HepG2 (cell line): ENCODE measurements around the gene S100A9.

Source experiments
- CEBPB ChIP-seq: IDR thresholded peaks from 2 replicates; pipeline ENCODE4 v1.6.1; 2011; ENCODE audit warnings: low read depth, low read length, improper control_type of control experiment, borderline replicate concordance
- EED ChIP-seq: sonication (generic); formaldehyde crosslinking; IDR thresholded peaks from 2 replicates; pipeline ENCODE4 v1.5.0; 2020; ENCODE audit warnings: mild to moderate bottlenecking, missing genetic modification reagents
- ETV6 ChIP-seq: sonication (generic); formaldehyde crosslinking; conservative IDR thresholded peaks from 2 replicates; pipeline ENCODE4 v1.4.0; 2020; ENCODE audit warnings: missing genetic modification reagents
- HNRNPH1 ChIP-seq: fragments of 200-400 bp; formaldehyde crosslinking; optimal IDR thresholded peaks from 2 replicates; pipeline ENCODE3; 2017; ENCODE audit warnings: mild to moderate bottlenecking, low read depth, low read length
- KLF15 ChIP-seq: sonication (generic); formaldehyde crosslinking; IDR thresholded peaks from 2 replicates; pipeline ENCODE4 v1.8.1; 2023; ENCODE audit warnings: borderline replicate concordance, mild to moderate bottlenecking, inconsistent platforms, missing genetic modification reagents, mixed read lengths
- KLF16 ChIP-seq, 2 experiments: sonication (generic) in 1 of 2; formaldehyde crosslinking in 1 of 2; IDR thresholded peaks; 2 replicates each; pipeline versions ENCODE4 v1.6.1 to v1.8.0; 2016 to 2023; ENCODE audit warnings: missing genetic modification reagents in 2 of 2, missing compliant biosample characterization in 1 of 2
- POLR2AphosphoS5 ChIP-seq: IDR thresholded peaks from 2 replicates; pipeline ENCODE4 v1.6.1; 2012; ENCODE audit warnings: low read depth, low read length
- RAD51 ChIP-seq: fragments of 450-650 bp; IDR thresholded peaks from 2 replicates; pipeline ENCODE4 v1.6.1; 2016; ENCODE audit warnings: borderline replicate concordance
- SP4 ChIP-seq: sonication (generic); formaldehyde crosslinking; IDR thresholded peaks from 2 replicates; pipeline ENCODE4 v1.8.1; 2023; ENCODE audit warnings: mild to moderate bottlenecking, missing genetic modification reagents
- TCF12 ChIP-seq, 2 experiments: fragments of 450-650 bp in 1 of 2; sonication (generic) in 1 of 2; formaldehyde crosslinking in 1 of 2; IDR thresholded peaks; 2 replicates each; pipeline versions ENCODE4 v1.6.1 to v1.8.0; 2017 to 2022; ENCODE audit warnings: antibody characterized with exemption in 1 of 2, mild to moderate bottlenecking in 1 of 2, missing genetic modification reagents in 1 of 2, moderate library complexity in 1 of 2
- ZBTB1 ChIP-seq: sonication (generic); formaldehyde crosslinking; IDR thresholded peaks from 2 replicates; pipeline ENCODE4 v1.4.0; 2020; ENCODE audit warnings: missing genetic modification reagents, borderline replicate concordance
- TF ChIP-seq, protein P1 (sequence below): sonication (generic); formaldehyde crosslinking; IDR thresholded peaks from 2 replicates; pipeline ENCODE4 v1.4.0; 2020; ENCODE audit warnings: mild to moderate bottlenecking, missing genetic modification reagents
- TF ChIP-seq, protein P2 (sequence below): sonication (generic); formaldehyde crosslinking; IDR thresholded peaks from 2 replicates; pipeline ENCODE4 v1.5.0; 2020; ENCODE audit warnings: mild to moderate bottlenecking, missing genetic modification reagents, moderate library complexity
- TF ChIP-seq, protein P3 (sequence below): sonication (generic); formaldehyde crosslinking; IDR thresholded peaks from 2 replicates; pipeline ENCODE4 v1.8.0; 2022; ENCODE audit warnings: mild to moderate bottlenecking, missing genetic modification reagents; ENCODE audit not compliant: insufficient replicate concordance

DNA sequence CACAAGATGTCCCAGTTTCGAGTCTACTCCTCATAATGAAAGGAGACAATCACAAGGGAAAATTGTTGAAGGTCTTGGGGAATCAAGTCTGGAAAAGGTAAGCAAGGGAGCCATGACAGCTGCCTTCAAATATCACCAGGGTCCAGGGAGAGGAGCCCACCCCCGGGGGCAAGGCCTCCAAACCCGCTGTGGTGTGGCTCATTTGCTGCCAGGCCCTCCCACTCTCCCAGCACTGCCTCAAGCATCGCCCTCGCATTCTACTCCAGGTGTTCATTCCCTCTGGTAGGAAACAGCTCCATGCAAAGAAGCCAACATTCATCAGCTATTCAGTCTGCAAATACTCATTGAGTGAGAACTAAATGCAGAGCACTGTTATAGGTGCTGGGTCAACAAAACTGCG, 8.6 kb downstream of the S100A9 start:
- TF ChIP-seq CEBPB: no peak
- TF ChIP-seq, protein P1, sequence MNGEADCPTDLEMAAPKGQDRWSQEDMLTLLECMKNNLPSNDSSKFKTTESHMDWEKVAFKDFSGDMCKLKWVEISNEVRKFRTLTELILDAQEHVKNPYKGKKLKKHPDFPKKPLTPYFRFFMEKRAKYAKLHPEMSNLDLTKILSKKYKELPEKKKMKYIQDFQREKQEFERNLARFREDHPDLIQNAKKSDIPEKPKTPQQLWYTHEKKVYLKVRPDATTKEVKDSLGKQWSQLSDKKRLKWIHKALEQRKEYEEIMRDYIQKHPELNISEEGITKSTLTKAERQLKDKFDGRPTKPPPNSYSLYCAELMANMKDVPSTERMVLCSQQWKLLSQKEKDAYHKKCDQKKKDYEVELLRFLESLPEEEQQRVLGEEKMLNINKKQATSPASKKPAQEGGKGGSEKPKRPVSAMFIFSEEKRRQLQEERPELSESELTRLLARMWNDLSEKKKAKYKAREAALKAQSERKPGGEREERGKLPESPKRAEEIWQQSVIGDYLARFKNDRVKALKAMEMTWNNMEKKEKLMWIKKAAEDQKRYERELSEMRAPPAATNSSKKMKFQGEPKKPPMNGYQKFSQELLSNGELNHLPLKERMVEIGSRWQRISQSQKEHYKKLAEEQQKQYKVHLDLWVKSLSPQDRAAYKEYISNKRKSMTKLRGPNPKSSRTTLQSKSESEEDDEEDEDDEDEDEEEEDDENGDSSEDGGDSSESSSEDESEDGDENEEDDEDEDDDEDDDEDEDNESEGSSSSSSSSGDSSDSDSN (CRISPR knock-in tag): no peak
- TF ChIP-seq KLF15: no peak
- no peak for TF ChIP-seq EED (CRISPR knock-in tag)
- no peak for TF ChIP-seq HNRNPH1
- no peak for TF ChIP-seq TCF12 (IDR thresholded peaks at IDR 0.05)
- no peak for TF ChIP-seq TCF12 (CRISPR knock-in tag; IDR thresholded peaks at IDR 0.05)
- TF ChIP-seq, protein P2, sequence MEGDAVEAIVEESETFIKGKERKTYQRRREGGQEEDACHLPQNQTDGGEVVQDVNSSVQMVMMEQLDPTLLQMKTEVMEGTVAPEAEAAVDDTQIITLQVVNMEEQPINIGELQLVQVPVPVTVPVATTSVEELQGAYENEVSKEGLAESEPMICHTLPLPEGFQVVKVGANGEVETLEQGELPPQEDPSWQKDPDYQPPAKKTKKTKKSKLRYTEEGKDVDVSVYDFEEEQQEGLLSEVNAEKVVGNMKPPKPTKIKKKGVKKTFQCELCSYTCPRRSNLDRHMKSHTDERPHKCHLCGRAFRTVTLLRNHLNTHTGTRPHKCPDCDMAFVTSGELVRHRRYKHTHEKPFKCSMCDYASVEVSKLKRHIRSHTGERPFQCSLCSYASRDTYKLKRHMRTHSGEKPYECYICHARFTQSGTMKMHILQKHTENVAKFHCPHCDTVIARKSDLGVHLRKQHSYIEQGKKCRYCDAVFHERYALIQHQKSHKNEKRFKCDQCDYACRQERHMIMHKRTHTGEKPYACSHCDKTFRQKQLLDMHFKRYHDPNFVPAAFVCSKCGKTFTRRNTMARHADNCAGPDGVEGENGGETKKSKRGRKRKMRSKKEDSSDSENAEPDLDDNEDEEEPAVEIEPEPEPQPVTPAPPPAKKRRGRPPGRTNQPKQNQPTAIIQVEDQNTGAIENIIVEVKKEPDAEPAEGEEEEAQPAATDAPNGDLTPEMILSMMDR (CRISPR knock-in tag): no peak
- TF ChIP-seq, protein P3, sequence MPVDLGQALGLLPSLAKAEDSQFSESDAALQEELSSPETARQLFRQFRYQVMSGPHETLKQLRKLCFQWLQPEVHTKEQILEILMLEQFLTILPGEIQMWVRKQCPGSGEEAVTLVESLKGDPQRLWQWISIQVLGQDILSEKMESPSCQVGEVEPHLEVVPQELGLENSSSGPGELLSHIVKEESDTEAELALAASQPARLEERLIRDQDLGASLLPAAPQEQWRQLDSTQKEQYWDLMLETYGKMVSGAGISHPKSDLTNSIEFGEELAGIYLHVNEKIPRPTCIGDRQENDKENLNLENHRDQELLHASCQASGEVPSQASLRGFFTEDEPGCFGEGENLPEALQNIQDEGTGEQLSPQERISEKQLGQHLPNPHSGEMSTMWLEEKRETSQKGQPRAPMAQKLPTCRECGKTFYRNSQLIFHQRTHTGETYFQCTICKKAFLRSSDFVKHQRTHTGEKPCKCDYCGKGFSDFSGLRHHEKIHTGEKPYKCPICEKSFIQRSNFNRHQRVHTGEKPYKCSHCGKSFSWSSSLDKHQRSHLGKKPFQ (CRISPR knock-in tag): no peak
- TF ChIP-seq POLR2AphosphoS5: no peak
- TF ChIP-seq ZBTB1 (CRISPR knock-in tag): no peak
- no peak for TF ChIP-seq ETV6 (CRISPR knock-in tag)
- no peak for TF ChIP-seq SP4 (CRISPR knock-in tag)
- no peak for TF ChIP-seq RAD51
- TF ChIP-seq KLF16 (CRISPR knock-in tag; IDR thresholded peaks at IDR 0.05): no peak
